ENCODE results near the gene GAP43.

GAP43 gene

DNA sequence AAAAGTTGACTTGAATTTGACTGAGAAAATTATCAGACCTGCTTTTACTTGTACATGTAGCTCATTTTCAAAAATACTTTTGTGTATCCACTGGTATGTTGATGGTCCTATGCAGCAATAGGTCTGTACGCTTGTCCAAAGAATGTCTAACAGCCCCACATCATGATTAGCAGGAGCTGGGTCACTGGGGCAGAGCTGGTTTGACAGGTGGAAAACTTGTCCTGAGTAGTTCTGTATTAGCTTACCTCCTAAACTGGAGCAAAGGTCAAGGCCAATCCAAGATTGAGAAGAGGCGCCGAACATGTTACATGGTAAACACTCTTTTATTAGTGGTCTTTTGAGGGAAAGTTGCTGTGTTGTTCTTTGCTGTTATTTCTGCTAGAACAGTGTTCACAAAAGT is 50.6 kb downstream of the GAP43 start:
- no peak overlapping the region for H3K4me3 ChIP-seq (ENCODE audit: low read depth in 1 of 2, low read length in 1 of 2)
- H3K9me3 ChIP-seq: no peaks in the 10 kb centered on the region
- peaks cover 57% of the 10 kb centered on the region for H3K27me3 ChIP-seq
- no peak overlapping the region for H3K27ac ChIP-seq
- no peaks in the 10 kb centered on the region for H3K4me1 ChIP-seq (ENCODE audit: control insufficient read depth in 1 of 2, insufficient read depth in 1 of 2, low read depth in 1 of 2, low read length in 1 of 2)
- H3K36me3 ChIP-seq: no peaks in the 10 kb centered on the region
- TF ChIP-seq, protein P1, sequence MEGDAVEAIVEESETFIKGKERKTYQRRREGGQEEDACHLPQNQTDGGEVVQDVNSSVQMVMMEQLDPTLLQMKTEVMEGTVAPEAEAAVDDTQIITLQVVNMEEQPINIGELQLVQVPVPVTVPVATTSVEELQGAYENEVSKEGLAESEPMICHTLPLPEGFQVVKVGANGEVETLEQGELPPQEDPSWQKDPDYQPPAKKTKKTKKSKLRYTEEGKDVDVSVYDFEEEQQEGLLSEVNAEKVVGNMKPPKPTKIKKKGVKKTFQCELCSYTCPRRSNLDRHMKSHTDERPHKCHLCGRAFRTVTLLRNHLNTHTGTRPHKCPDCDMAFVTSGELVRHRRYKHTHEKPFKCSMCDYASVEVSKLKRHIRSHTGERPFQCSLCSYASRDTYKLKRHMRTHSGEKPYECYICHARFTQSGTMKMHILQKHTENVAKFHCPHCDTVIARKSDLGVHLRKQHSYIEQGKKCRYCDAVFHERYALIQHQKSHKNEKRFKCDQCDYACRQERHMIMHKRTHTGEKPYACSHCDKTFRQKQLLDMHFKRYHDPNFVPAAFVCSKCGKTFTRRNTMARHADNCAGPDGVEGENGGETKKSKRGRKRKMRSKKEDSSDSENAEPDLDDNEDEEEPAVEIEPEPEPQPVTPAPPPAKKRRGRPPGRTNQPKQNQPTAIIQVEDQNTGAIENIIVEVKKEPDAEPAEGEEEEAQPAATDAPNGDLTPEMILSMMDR (IDR thresholded peaks at IDR 0.05): no peak

DNA sequence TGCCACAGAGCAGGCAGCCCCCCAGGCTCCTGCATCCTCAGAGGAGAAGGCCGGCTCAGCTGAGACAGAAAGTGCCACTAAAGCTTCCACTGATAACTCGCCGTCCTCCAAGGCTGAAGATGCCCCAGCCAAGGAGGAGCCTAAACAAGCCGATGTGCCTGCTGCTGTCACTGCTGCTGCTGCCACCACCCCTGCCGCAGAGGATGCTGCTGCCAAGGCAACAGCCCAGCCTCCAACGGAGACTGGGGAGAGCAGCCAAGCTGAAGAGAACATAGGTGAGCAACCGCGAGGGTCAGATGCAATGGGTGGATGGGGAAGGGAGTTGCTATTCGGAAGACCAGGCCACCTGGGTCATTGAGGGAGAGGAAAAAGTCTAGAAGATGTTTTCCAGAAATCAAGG is 53.0 kb downstream of the GAP43 start:
- Histone ChIP-seq H3K27ac (no peak overlapping the region), H3K27me3 (peaks cover 69% of the 10 kb centered on the region), H3K36me3 (no peaks in the 10 kb centered on the region), H3K4me3 (ENCODE audit: low read depth in 1 of 2, low read length in 1 of 2) (no peak overlapping the region), H3K9me3 (no peaks in the 10 kb centered on the region), H3K4me1 (ENCODE audit: control insufficient read depth in 1 of 2, insufficient read depth in 1 of 2, low read depth in 1 of 2, low read length in 1 of 2) (no peaks in the 10 kb centered on the region)
- TF ChIP-seq, protein P1 (IDR thresholded peaks at IDR 0.05): no peak

DNA sequence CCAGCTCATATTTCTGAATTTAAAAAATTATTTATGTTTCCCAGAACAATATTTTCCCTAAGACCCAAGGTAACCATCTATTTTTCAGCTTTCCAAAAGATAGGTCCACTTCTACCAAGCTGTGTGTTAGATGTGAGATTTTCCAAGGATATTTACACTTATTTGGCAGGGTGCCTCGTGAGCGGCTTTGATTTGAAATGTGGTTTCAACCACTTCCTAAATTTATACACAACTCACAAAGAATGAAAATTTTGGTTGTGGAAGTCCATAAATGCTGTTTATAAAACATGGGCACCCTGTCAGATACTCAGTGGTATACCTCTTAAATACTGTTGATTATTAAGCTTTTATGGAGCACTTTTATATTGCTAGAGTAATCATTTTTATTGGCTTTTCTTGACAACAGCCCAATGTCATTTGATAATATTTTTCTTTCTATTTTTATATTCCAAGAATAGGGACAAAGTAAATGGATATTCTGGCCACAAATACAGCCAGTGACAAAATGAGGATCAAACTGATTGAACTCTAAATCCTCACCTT is 57.6 kb downstream of the GAP43 start:
- Histone ChIP-seq H3K27ac (no peak overlapping the region), H3K9me3 (no peaks in the 10 kb centered on the region), H3K4me1 (ENCODE audit: control insufficient read depth in 1 of 2, insufficient read depth in 1 of 2, low read depth in 1 of 2, low read length in 1 of 2) (no peaks in the 10 kb centered on the region), H3K27me3 (peaks cover 81% of the 10 kb centered on the region), H3K4me3 (ENCODE audit: low read depth in 1 of 2, low read length in 1 of 2) (no peak overlapping the region), H3K36me3 (no peaks in the 10 kb centered on the region)
- TF ChIP-seq, protein P1 (IDR thresholded peaks at IDR 0.05): no peak

DNA sequence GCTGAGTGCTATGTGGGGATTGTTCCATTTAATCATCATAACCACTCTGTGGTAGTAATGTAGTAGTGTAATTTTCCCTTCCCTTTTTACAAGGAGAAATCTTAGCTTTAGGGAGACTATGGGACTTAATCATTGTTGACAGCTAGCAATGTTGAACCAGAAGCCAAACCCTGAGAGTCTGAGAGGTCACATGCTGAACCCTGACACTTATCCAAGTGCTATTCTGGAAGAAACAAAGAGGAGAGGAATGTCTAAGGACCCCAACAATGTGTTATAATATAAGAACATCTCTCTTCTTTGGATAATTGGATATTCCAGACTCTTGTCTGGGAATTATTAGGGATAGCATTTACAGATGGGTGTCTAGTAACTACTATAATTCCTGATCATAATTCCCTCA is 58.4 kb downstream of the GAP43 start:
- Histone ChIP-seq H3K4me1 (ENCODE audit: control insufficient read depth in 1 of 2, insufficient read depth in 1 of 2, low read depth in 1 of 2, low read length in 1 of 2) (no peaks in the 10 kb centered on the region), H3K4me3 (ENCODE audit: low read depth in 1 of 2, low read length in 1 of 2) (no peak overlapping the region), H3K27me3 (peaks cover 85% of the 10 kb centered on the region), H3K27ac (no peak overlapping the region), H3K9me3 (no peaks in the 10 kb centered on the region), H3K36me3 (no peaks in the 10 kb centered on the region)
- TF ChIP-seq, protein P1 (IDR thresholded peaks at IDR 0.05): no peak

DNA sequence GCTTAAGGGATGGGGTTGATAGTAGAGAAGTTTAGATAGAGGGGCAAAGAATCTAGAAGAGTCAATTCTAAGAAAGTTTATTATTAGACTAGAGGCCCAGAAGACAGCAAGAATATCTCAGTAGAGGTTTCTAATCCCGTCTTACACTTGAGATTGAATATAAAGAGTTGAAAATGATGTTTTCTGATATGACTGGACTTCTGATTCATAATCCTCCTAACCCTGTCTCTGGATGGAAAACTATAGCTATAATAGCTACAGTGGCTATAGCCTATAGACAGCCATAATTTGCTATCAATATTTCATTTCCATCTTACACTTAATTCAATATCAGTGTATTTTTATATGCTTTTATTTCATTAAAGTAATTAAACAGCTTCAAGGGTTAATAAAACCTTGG is 60.0 kb downstream of the GAP43 start:
- H3K9me3 ChIP-seq: no peaks in the 10 kb centered on the region
- H3K27ac ChIP-seq: no peak overlapping the region
- TF ChIP-seq, protein P1 (IDR thresholded peaks at IDR 0.05): no peak
- H3K4me3 ChIP-seq (ENCODE audit: low read depth in 1 of 2, low read length in 1 of 2): no peak overlapping the region
- peaks cover 79% of the 10 kb centered on the region for H3K27me3 ChIP-seq
- H3K4me1 ChIP-seq (ENCODE audit: control insufficient read depth in 1 of 2, insufficient read depth in 1 of 2, low read depth in 1 of 2, low read length in 1 of 2): no peaks in the 10 kb centered on the region
- H3K36me3 ChIP-seq: no peaks in the 10 kb centered on the region

DNA sequence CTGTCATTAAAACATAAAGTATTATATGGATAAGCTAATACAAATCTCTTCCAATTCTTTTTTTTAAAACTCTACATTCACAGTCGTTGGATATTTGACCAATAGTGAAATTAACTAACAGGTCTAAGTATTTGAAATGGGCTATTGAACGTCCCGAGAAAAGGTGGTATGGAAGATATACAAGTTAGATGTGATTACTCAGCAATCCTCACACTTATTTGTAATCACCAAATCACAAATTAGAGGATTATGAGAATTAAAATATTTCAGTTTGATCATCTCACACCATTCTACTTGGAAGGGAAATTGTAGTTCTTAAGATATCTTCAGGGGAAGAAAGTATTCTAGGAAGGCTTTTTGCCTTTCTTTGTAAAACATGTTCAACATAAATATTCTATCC is 60.5 kb downstream of the GAP43 start:
- no peaks in the 10 kb centered on the region for H3K9me3 ChIP-seq
- peaks cover 74% of the 10 kb centered on the region for H3K27me3 ChIP-seq
- H3K4me1 ChIP-seq (ENCODE audit: control insufficient read depth in 1 of 2, insufficient read depth in 1 of 2, low read depth in 1 of 2, low read length in 1 of 2): no peaks in the 10 kb centered on the region
- no peaks in the 10 kb centered on the region for H3K36me3 ChIP-seq
- TF ChIP-seq, protein P1 (IDR thresholded peaks at IDR 0.05): no peak
- no peak overlapping the region for H3K27ac ChIP-seq
- no peak overlapping the region for H3K4me3 ChIP-seq (ENCODE audit: low read depth in 1 of 2, low read length in 1 of 2)
